ENCODE results near the gene SAP25. TPM values are rescaled to one million over a fixed set of nuclear protein-coding genes. Genes with fewer than 3 reads are reported as not detected.

SAP25 gene
- total and polyA plus RNA-seq, 2 of the 4 experiments (the other 2 are of a cell fraction), result 1.8 TPM; not detected in 1

GRCh38 chr7:100565133-100565571 is 8.5 kb downstream of the SAP25 start:
- no peaks in the 10 kb centered on the region for H3K9me3 ChIP-seq (ENCODE audit: control insufficient read depth, insufficient read depth, low read length)
- H2AK9ac ChIP-seq (replicated peaks; ENCODE audit: low read depth, low read length, poor library complexity), result no peak overlapping the region
- no peak overlapping the region for H3K9ac ChIP-seq (ENCODE audit: low read depth, low read length)
- no peak overlapping the region for H2BK120ac ChIP-seq (ENCODE audit: low read depth, low read length)
- TF ChIP-seq RCOR1 (IDR thresholded peaks at IDR 0.05; ENCODE audit: insufficient replicate concordance, low read length) (no peak), CEBPB (IDR thresholded peaks at IDR 0.05; ENCODE audit: low read depth, low read length) (no peak), SMC3 (IDR thresholded peaks at IDR 0.05; ENCODE audit: low read depth, low read length) (no peak), POLR2A (IDR thresholded peaks at IDR 0.05; ENCODE audit: low read depth, low read length) (no peak), MAZ (IDR thresholded peaks at IDR 0.05; ENCODE audit: borderline replicate concordance, low read depth, low read length) (no peak), RFX5 (IDR thresholded peaks at IDR 0.05; ENCODE audit: low read depth, low read length) (no peak), NFE2L2 (IDR thresholded peaks at IDR 0.05; ENCODE audit: low read depth, low read length) (no peak), BHLHE40 (IDR thresholded peaks at IDR 0.05; ENCODE audit: low read depth, low read length) (no peak), USF2 (IDR thresholded peaks at IDR 0.05; ENCODE audit: low read depth, low read length) (no peak)
- H3K4ac ChIP-seq (ENCODE audit: low read depth, low read length), result no peak overlapping the region
- peaks cover 2% of the 10 kb centered on the region; the same call in 1 of the 2 replicates for H3K4me1 ChIP-seq (ENCODE audit: control insufficient read depth, insufficient read depth, low read length)
- H3K27me3 ChIP-seq (ENCODE audit: control insufficient read depth, insufficient read depth, low read length), result 0 out of 2 replicates have a peak, but pooled peaks cover under 1% of the 10 kb centered on the region
- no peak overlapping the region for H4K8ac ChIP-seq (ENCODE audit: low read depth in 2 of 2, low read length in 2 of 2)
- intact Hi-C loops (cut with micrococcal nuclease) (no loop called here), in situ Hi-C loops (cut with MboI; ENCODE audit: low sequenced_read_pairs) (loop anchor here (5.0 kb wide), 1 partner anchor 102 kb away; no protein-coding TSS in a partner anchor), dilution Hi-C loops (cut with HindIII; ENCODE audit: low sequenced_read_pairs, unreplicated experiment) (no loop called here)
- no peak overlapping the region for H3K18ac ChIP-seq (ENCODE audit: low read depth, low read length)
- H2AK5ac ChIP-seq (ENCODE audit: low read depth, low read length), result no peak overlapping the region
- no peak overlapping the region for H3K4me2 ChIP-seq (ENCODE audit: low read depth, low read length)
- H2BK5ac ChIP-seq (ENCODE audit: low read depth, low read length, poor library complexity, severe bottlenecking), result no peak overlapping the region
- no peak overlapping the region for H4K5ac ChIP-seq (ENCODE audit: low read depth, low read length)
- H4K91ac ChIP-seq (ENCODE audit: insufficient read depth, low read depth, low read length), result no peak overlapping the region
- H3K79me1 ChIP-seq (ENCODE audit: low read depth in 1 of 2, low read length in 2 of 2), result no peaks in the 10 kb centered on the region
- no peak overlapping the region for H3K27ac ChIP-seq (ENCODE audit: insufficient read depth, low read length)
- no peak overlapping the region for H3K4me3 ChIP-seq (ENCODE audit: insufficient read depth, low read depth, low read length)
- H3K23ac ChIP-seq (ENCODE audit: low read depth, low read length), result no peak overlapping the region
- no peak overlapping the region for H2AFZ ChIP-seq (replicated peaks; ENCODE audit: low read length, poor library complexity)
- no peak overlapping the region for H2BK15ac ChIP-seq (ENCODE audit: low read depth, low read length)
- H3K14ac ChIP-seq (replicated peaks; ENCODE audit: low read depth, low read length), result no peak overlapping the region
- CTCF ChIA-PET, result interaction anchor here (1.1 kb wide), 1 partner anchor 127 kb away, joined by 5 read pairs; no protein-coding TSS in a partner anchor
- no peak overlapping the region for H3K56ac ChIP-seq (ENCODE audit: extremely low read depth, insufficient read depth, low read length)
- no peaks in the 10 kb centered on the region for H4K20me1 ChIP-seq (ENCODE audit: insufficient read depth, low read length)
- POLR2A ChIA-PET (ENCODE audit: unreplicated experiment), result no interaction called here
- peaks cover 4% of the 10 kb centered on the region; the same call in 1 of the 2 replicates for H3K9me1 ChIP-seq (ENCODE audit: insufficient read depth, low read length)
- no peak overlapping the region for H2BK20ac ChIP-seq (ENCODE audit: low read depth, low read length)
- BruUV-seq (replicated peaks), result no TSS peak
- no peak for ATAC-seq (ENCODE audit: low read depth)
- WGBS, 2 experiments (ENCODE audit: extremely low coverage in 2 of 2, insufficient read length in 1 of 2), result no CpG with 5 or more reads among the region's 11 CpGs
- DNase-seq, result no peak
- no peaks in the 10 kb centered on the region for H3K36me3 ChIP-seq (ENCODE audit: control insufficient read depth, insufficient read depth, low read length)
